IMR-90 (cell line): Measurements from ENCODE around the gene ERC2. TPM values are rescaled to one million over a fixed set of nuclear protein-coding genes. Genes with fewer than 3 reads are reported as not detected.
A peak's percentile ranks its signal among the peaks of the same experiment; 100 is the strongest.

ENCODE experiments used
- ATAC-seq: fragments of 200-7000 bp; cut with Tn5 transposase; 2 replicates; pipeline ENCODE4 v1.9.1; 2020; ENCODE audit warnings: low read depth, mild to moderate bottlenecking, moderate library complexity
- BruUV-seq: library from RNA; stranded (reverse); fragments of 400-500 nt; replicated peaks from 2 replicates; lab custom pipeline; 2021; lab: Mats Ljungman, UMichigan
- CTCF ChIA-PET: fragments of 300-600 bp; formaldehyde crosslinking; extraction: SDS; loops from one replicate; lab custom pipeline; 2021; ENCODE audit warnings: antibody characterized with exemption; lab: Yijun Ruan, JAX
- POLR2A ChIA-PET: fragments of 300-600 bp; sonication (Branson Sonifier 250); formaldehyde crosslinking; loops from one replicate; lab custom pipeline; 2022; ENCODE audit warnings: antibody characterized with exemption; ENCODE audit not compliant: unreplicated experiment; lab: Charles Lee
- DNase-seq: peaks from one replicate; pipeline ENCODE4 v3.0.0; 2013
- H2AFZ ChIP-seq: replicated peaks from 2 replicates; pipeline ENCODE3; 2013; ENCODE audit warnings: low read length, mild to moderate bottlenecking; ENCODE audit not compliant: poor library complexity
- H2AK5ac ChIP-seq: 2 replicates; pipeline ENCODE4 v1.6.1; 2013; ENCODE audit warnings: low read depth, low read length, inconsistent platforms
- H2AK9ac ChIP-seq: replicated peaks from 2 replicates; pipeline ENCODE3; 2013; ENCODE audit warnings: mild to moderate bottlenecking, low read depth, low read length, moderate library complexity; ENCODE audit not compliant: poor library complexity
- H2BK120ac ChIP-seq: 2 replicates; pipeline ENCODE4 v1.6.1; 2013; ENCODE audit warnings: low read depth, low read length, inconsistent platforms
- H2BK15ac ChIP-seq: 3 replicates; pipeline ENCODE4 v1.6.1; 2013; ENCODE audit warnings: low read depth, low read length, inconsistent platforms
- H2BK20ac ChIP-seq: 2 replicates; pipeline ENCODE4 v1.6.1; 2013; ENCODE audit warnings: low read depth, mild to moderate bottlenecking, inconsistent platforms, low read length, moderate library complexity
- H2BK5ac ChIP-seq: 2 replicates; pipeline ENCODE4 v1.6.1; 2013; ENCODE audit warnings: mild to moderate bottlenecking, low read depth, low read length, inconsistent platforms; ENCODE audit not compliant: poor library complexity, severe bottlenecking
- H3K14ac ChIP-seq: replicated peaks from 2 replicates; pipeline ENCODE4 v1.6.1; 2013; ENCODE audit warnings: low read depth, low read length, inconsistent platforms
- H3K18ac ChIP-seq: 2 replicates; pipeline ENCODE4 v1.6.1; 2013; ENCODE audit warnings: low read depth, low read length, control low read depth
- H3K23ac ChIP-seq: 2 replicates; pipeline ENCODE4 v1.6.1; 2013; ENCODE audit warnings: low read depth, low read length, inconsistent platforms
- H3K27ac ChIP-seq: 2 replicates; pipeline ENCODE4 v1.5.1; 2013; ENCODE audit warnings: mild to moderate bottlenecking, control low read depth, low read length; ENCODE audit not compliant: insufficient read depth
- H3K27me3 ChIP-seq: 2 replicates; pipeline ENCODE4 v1.6.1; 2013; ENCODE audit warnings: low read length; ENCODE audit not compliant: control insufficient read depth, insufficient read depth
- H3K36me3 ChIP-seq: 2 replicates; pipeline ENCODE4 v1.6.1; 2013; ENCODE audit warnings: low read length, mixed read lengths; ENCODE audit not compliant: control insufficient read depth, insufficient read depth
- H3K4ac ChIP-seq: 2 replicates; pipeline ENCODE4 v1.6.1; 2013; ENCODE audit warnings: low read depth, low read length, inconsistent platforms
- H3K4me1 ChIP-seq: 2 replicates; pipeline ENCODE4 v1.6.1; 2013; ENCODE audit warnings: low read length, mixed read lengths; ENCODE audit not compliant: control insufficient read depth, insufficient read depth
- H3K4me2 ChIP-seq: 2 replicates; pipeline ENCODE4 v1.6.1; 2013; ENCODE audit warnings: low read depth, mild to moderate bottlenecking, control low read depth, low read length, moderate library complexity
- H3K4me3 ChIP-seq: 2 replicates; pipeline ENCODE4 v1.5.1; 2013; ENCODE audit warnings: low read depth, mild to moderate bottlenecking, control low read depth, low read length, moderate library complexity; ENCODE audit not compliant: insufficient read depth
- H3K56ac ChIP-seq: 2 replicates; pipeline ENCODE4 v1.6.1; 2013; ENCODE audit warnings: low read length, inconsistent platforms; ENCODE audit not compliant: insufficient read depth; ENCODE audit errors: extremely low read depth
- H3K79me1 ChIP-seq, 2 experiments: 2 replicates each; pipeline ENCODE4 v1.6.1; 2013; ENCODE audit warnings: low read length in 2 of 2, inconsistent platforms in 1 of 2, low read depth in 1 of 2
- H3K9ac ChIP-seq: 2 replicates; pipeline ENCODE4 v1.6.1; 2013; ENCODE audit warnings: low read depth, low read length, control low read depth
- H3K9me1 ChIP-seq: 2 replicates; pipeline ENCODE4 v1.6.1; 2013; ENCODE audit warnings: low read length, inconsistent platforms; ENCODE audit not compliant: insufficient read depth
- H3K9me3 ChIP-seq: 2 replicates; pipeline ENCODE4 v1.6.1; 2013; ENCODE audit warnings: low read length; ENCODE audit not compliant: control insufficient read depth, insufficient read depth
- H4K20me1 ChIP-seq: 2 replicates; pipeline ENCODE4 v1.6.1; 2013; ENCODE audit warnings: low read length, inconsistent platforms; ENCODE audit not compliant: insufficient read depth
- H4K5ac ChIP-seq: 2 replicates; pipeline ENCODE4 v1.6.1; 2013; ENCODE audit warnings: mild to moderate bottlenecking, low read depth, low read length, control low read depth
- H4K8ac ChIP-seq, 2 experiments: 2 replicates each; pipeline ENCODE4 v1.6.1; 2013; ENCODE audit warnings: low read depth in 2 of 2, low read length in 2 of 2, control low read depth in 1 of 2, inconsistent platforms in 1 of 2
- H4K91ac ChIP-seq: 2 replicates; pipeline ENCODE4 v1.6.1; 2013; ENCODE audit warnings: low read depth, low read length, inconsistent platforms; ENCODE audit not compliant: insufficient read depth
- BHLHE40 ChIP-seq: fragments of 150-350 bp; IDR thresholded peaks from 2 replicates; pipeline ENCODE4 v1.6.1; 2016; ENCODE audit warnings: mild to moderate bottlenecking, low read depth, low read length
- CEBPB ChIP-seq: IDR thresholded peaks from 2 replicates; pipeline ENCODE4 v1.6.1; 2012; ENCODE audit warnings: low read depth, low read length, improper control_type of control experiment
- MAFK ChIP-seq: IDR thresholded peaks from 2 replicates; pipeline ENCODE4 v1.6.1; 2012; ENCODE audit warnings: low read depth, low read length, improper control_type of control experiment
- MXI1 ChIP-seq: IDR thresholded peaks from 2 replicates; pipeline ENCODE4 v1.6.1; 2012; ENCODE audit warnings: low read depth, mild to moderate bottlenecking, low read length, moderate library complexity, borderline replicate concordance
- POLR2A ChIP-seq: IDR thresholded peaks from 2 replicates; pipeline ENCODE4 v1.6.1; 2012; ENCODE audit warnings: mild to moderate bottlenecking, low read depth, low read length
- RFX5 ChIP-seq: IDR thresholded peaks from 2 replicates; pipeline ENCODE4 v1.8.0; 2012; ENCODE audit warnings: low read depth, mild to moderate bottlenecking, low read length, moderate library complexity
- WGBS, 2 experiments: methylation state at CpG; one replicate each; pipeline versions ENCODE4 v1.1.5 to v1.1.7; 2013; ENCODE audit warnings: missing lambda C conversion rate in 2 of 2; ENCODE audit not compliant: insufficient read length in 1 of 2; ENCODE audit errors: extremely low coverage in 2 of 2; 5-methylcytosine and 5-hydroxymethylcytosine counted together
- dilution Hi-C: fragments of 300-500 bp; cut with HindIII; formaldehyde crosslinking; loops from one replicate; pipeline ENCODE4 v1.14.3; 2018; ENCODE audit warnings: low sequenced_read_pairs; ENCODE audit not compliant: unreplicated experiment
- in situ Hi-C: fragments of 300-500 bp; cut with MboI; formaldehyde crosslinking; loops from 3 replicates; pipeline ENCODE4 v1.14.3; 2019; ENCODE audit warnings: low sequenced_read_pairs, inconsistent platforms, mixed read lengths
- intact Hi-C: fragments of 100-400 bp; cut with micrococcal nuclease; formaldehyde crosslinking; loops from 2 replicates; pipeline ENCODE4 v1.10.0; 2022
- polyA plus RNA-seq, 3 experiments: library from polyadenylated mRNA; depleted of rRNA; stranded (reverse); fragments of >200 nt; gene quantifications; 2 replicates each; pipeline ENCODE4 v1.2.3, GENCODE V29; 2012; ENCODE audit warnings: low replicate concordance in 1 of 3
- total RNA-seq: library from RNA; depleted of rRNA; stranded (reverse); fragments of >200 nt; gene quantifications from 2 replicates; pipeline ENCODE4 v1.2.3, GENCODE V29; 2012
- TF ChIP-seq, protein P1 (sequence below): conservative IDR thresholded peaks from 2 replicates; pipeline ENCODE4 v1.5.1; 2012; ENCODE audit warnings: mild to moderate bottlenecking, low read depth, low read length, improper control_type of control experiment
- TF ChIP-seq, protein P2 (sequence below): fragments of 150-350 bp; IDR thresholded peaks from 2 replicates; pipeline ENCODE4 v1.6.1; 2016; ENCODE audit warnings: low read depth, mild to moderate bottlenecking, low read length, moderate library complexity, borderline replicate concordance

The ERC2 gene
- total and polyA plus RNA-seq, 2 of the 4 experiments (the other 2 are of a cell fraction): 0.17 to 0.18 TPM

DNA sequence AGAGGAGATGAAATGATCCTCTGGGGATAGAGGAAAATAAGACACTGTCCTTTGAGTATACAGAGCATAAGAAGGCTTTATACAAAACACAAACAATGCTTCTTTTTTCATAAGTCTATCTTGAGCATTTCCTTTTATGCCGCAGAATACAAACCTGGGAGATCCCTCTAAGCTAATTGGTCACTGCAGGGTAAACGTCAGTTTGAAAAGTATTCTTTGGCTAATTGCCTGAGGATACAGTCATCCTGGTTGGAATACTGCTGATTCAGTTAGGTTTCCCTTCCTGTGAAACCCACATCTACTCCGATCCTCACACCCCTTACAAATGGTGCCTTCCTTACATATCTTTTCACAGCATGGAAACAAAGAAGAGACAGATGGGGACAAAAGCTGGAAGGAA lies 991.8 kb downstream of the ERC2 start:
- Histone ChIP-seq H2AK5ac (peak overlapping the region; percentile 90; the same call in 1 of the 2 replicates), H3K27ac (peak overlapping the region; percentile 78), H3K79me1 (peaks cover 14 to 55% of the 10 kb centered on the region in 2 experiments), H3K56ac (peak overlapping the region; percentile 73), H3K9me1 (peaks cover 18% of the 10 kb centered on the region), H2BK20ac (peak overlapping the region; percentile 61), H3K4me1 (peaks cover 24% of the 10 kb centered on the region), H2BK15ac (peak overlapping the region; percentile 63; the same call in 2 of the 3 replicates), H3K27me3 (no peaks in the 10 kb centered on the region), H4K20me1 (peaks cover 40% of the 10 kb centered on the region), H3K9me3 (no peaks in the 10 kb centered on the region), H3K14ac (peak overlapping the region; percentile 73), H4K8ac (peak overlapping the region; percentile 54 to 72), H3K4ac (peak overlapping the region; percentile 82; the same call in 1 of the 2 replicates), H3K36me3 (peaks cover 62% of the 10 kb centered on the region), H3K4me3 (peak overlapping the region; percentile 38; the same call in 1 of the 2 replicates), H3K18ac (peak overlapping the region; percentile 73), H3K4me2 (peak overlapping the region; percentile 94), H4K5ac (peak overlapping the region; percentile 50; the same call in 1 of the 2 replicates), H4K91ac (0 out of 2 replicates have a peak overlapping the region, but pooled peaks have one; percentile 54), H3K23ac (peak overlapping the region; percentile 77), H3K9ac (peak overlapping the region; percentile 56; the same call in 1 of the 2 replicates), H2BK120ac (peak overlapping the region; percentile 58; the same call in 1 of the 2 replicates), H2AK9ac (peak overlapping the region; percentile 53), H2BK5ac (peak overlapping the region; percentile 97), H2AFZ (no peak overlapping the region)
- intact Hi-C loops: no loop called here
- ChIA-PET POLR2A (interaction anchor here (0.5 to 0.8 kb wide), 3 partner anchors 9 to 278 kb away, joined by 3 to 4 read pairs (median 4); no protein-coding TSS in a partner anchor), CTCF (interaction anchor here (0.6 kb wide), 2 partner anchors 272 to 761 kb away, joined by 4 to 8 read pairs; no protein-coding TSS in a partner anchor)
- in situ Hi-C loops: no loop called here
- WGBS, 2 experiments: no CpG with 5 or more reads among the region's 3 CpGs
- DNase-seq (peak; percentile 94), ATAC-seq (peak; percentile 46)
- TF ChIP-seq, protein P1, sequence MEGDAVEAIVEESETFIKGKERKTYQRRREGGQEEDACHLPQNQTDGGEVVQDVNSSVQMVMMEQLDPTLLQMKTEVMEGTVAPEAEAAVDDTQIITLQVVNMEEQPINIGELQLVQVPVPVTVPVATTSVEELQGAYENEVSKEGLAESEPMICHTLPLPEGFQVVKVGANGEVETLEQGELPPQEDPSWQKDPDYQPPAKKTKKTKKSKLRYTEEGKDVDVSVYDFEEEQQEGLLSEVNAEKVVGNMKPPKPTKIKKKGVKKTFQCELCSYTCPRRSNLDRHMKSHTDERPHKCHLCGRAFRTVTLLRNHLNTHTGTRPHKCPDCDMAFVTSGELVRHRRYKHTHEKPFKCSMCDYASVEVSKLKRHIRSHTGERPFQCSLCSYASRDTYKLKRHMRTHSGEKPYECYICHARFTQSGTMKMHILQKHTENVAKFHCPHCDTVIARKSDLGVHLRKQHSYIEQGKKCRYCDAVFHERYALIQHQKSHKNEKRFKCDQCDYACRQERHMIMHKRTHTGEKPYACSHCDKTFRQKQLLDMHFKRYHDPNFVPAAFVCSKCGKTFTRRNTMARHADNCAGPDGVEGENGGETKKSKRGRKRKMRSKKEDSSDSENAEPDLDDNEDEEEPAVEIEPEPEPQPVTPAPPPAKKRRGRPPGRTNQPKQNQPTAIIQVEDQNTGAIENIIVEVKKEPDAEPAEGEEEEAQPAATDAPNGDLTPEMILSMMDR: no peak
- TF ChIP-seq RFX5: no peak
- TF ChIP-seq BHLHE40: no peak
- no peak for TF ChIP-seq MXI1
- TF ChIP-seq MAFK: peak; percentile 89
- no peak for TF ChIP-seq POLR2A
- no peak for TF ChIP-seq CEBPB
- TF ChIP-seq, protein P2, sequence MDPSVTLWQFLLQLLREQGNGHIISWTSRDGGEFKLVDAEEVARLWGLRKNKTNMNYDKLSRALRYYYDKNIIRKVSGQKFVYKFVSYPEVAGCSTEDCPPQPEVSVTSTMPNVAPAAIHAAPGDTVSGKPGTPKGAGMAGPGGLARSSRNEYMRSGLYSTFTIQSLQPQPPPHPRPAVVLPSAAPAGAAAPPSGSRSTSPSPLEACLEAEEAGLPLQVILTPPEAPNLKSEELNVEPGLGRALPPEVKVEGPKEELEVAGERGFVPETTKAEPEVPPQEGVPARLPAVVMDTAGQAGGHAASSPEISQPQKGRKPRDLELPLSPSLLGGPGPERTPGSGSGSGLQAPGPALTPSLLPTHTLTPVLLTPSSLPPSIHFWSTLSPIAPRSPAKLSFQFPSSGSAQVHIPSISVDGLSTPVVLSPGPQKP: no peak
- BruUV-seq: no TSS peak
- dilution Hi-C loops: no loop called here
